Measurements from ENCODE around the gene PPP1R14C. TPM values are rescaled to one million over a fixed set of nuclear protein-coding genes. Genes with fewer than 3 reads are reported as not detected.

Gene PPP1R14C
- polyA plus RNA-seq, 1 donor from 2014 or later, result not detected

DNA sequence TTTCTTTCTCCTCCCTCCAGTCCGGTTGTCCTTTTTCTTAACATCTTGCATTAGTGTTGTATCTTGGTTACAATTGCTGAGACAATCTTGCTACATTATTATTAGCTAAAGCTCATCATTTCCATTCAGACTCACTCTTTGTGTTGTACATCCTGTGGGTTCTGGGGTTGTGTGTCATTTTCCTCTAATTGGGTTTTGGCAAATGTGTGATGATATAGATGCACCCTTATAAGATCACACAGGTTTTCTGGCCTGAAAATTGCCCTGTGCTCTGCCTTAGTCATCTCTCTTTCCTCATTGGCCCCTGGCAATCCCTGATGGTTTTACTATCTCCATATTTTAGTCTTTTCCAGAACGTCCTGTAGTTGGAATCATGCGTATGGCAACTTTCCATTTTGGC, 60.1 kb downstream of the PPP1R14C start:
- Mint-ChIP-seq H3K4me3 (no peak overlapping the region), H3K36me3 (no peaks in the 10 kb centered on the region), H3K4me1 (peaks cover 0 to 5% (median 0%) of the 10 kb centered on the region in 3 donors), H3K27me3 (peaks cover 4% of the 10 kb centered on the region), H3K9me3 (peaks cover 0 to 2% (median 0%) of the 10 kb centered on the region in 3 donors), H3K27ac (no peak overlapping the region)

DNA sequence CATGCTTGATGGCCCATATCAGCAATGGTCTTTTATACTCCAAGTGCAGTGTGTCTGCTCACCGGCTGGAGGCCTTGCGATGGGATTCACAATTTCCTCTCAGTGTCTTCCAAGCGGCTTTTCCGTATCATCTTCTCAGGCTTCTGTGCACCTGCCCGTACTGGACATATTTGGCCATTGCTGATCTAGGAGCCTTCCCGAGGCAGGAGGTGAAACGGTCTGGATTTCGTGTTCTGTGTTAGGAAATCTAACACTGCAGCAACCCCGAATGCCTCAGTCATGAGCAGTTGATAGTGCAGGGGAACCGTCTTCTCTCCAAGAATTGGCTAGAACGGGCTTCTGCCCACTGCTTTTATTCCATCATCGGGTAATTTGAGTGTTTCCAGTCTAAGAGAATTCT, 60.5 kb downstream of the PPP1R14C start:
- Mint-ChIP-seq H3K4me1 (peaks cover 0 to 5% (median 0%) of the 10 kb centered on the region in 3 donors), H3K27ac (no peak overlapping the region), H3K9me3 (peaks cover 0 to 2% (median 0%) of the 10 kb centered on the region in 3 donors), H3K36me3 (no peaks in the 10 kb centered on the region), H3K27me3 (peaks cover 4% of the 10 kb centered on the region), H3K4me3 (no peak overlapping the region)

DNA sequence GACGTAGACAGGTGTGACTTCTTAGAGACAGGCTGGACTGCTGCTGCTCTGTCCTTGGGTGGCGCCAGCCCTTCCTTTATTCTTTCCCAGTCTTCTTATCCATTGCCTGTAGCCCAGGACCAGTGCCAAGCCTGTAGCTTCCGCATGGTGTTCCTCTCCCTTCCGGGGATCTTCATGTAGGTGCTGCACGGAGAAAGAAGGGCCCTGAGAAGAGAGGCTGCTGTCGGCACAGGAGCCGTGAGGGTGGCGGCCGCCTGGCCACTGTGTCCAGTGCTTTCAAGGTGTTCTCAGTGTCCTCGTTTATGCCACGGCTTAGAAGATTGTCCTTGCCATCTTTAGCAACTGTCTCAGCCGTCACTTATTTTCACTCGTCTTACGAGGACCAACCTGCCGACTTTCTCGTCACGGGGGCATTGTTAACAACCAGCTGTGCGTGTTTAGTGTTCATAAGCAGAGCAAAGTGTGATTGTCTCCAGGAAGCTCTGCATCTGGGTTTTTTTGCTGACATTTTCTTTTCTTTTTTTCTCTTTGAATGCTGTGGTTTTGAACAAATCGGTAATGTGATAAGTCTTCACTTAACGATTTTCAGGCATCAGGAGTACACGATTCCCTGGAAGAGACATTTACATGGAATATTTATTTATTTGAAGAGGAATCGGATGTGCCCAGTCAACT, 61.2 kb downstream of the PPP1R14C start:
- Mint-ChIP-seq H3K36me3 (no peaks in the 10 kb centered on the region), H3K9me3 (peaks cover 0 to 2% (median 0%) of the 10 kb centered on the region in 3 donors), H3K27ac (no peak overlapping the region), H3K27me3 (peaks cover 4% of the 10 kb centered on the region), H3K4me3 (peak overlapping the region in 1 of 4 donors; percentile 78), H3K4me1 (peaks cover 0 to 5% (median 0%) of the 10 kb centered on the region in 3 donors)

GRCh38 chr6:150204705-150205472, 62.0 kb downstream of the PPP1R14C start:
- H3K27me3 Mint-ChIP-seq, result peaks cover 3% of the 10 kb centered on the region
- H3K4me1 Mint-ChIP-seq, result peaks cover 0 to 5% (median 0%) of the 10 kb centered on the region in 3 donors
- H3K4me3 Mint-ChIP-seq, result peak overlapping the region in 1 of 4 donors; percentile 78
- no peak overlapping the region for H3K27ac Mint-ChIP-seq
- H3K36me3 Mint-ChIP-seq, result no peaks in the 10 kb centered on the region
- H3K9me3 Mint-ChIP-seq, result peaks cover 0 to 2% (median 0%) of the 10 kb centered on the region in 3 donors

DNA sequence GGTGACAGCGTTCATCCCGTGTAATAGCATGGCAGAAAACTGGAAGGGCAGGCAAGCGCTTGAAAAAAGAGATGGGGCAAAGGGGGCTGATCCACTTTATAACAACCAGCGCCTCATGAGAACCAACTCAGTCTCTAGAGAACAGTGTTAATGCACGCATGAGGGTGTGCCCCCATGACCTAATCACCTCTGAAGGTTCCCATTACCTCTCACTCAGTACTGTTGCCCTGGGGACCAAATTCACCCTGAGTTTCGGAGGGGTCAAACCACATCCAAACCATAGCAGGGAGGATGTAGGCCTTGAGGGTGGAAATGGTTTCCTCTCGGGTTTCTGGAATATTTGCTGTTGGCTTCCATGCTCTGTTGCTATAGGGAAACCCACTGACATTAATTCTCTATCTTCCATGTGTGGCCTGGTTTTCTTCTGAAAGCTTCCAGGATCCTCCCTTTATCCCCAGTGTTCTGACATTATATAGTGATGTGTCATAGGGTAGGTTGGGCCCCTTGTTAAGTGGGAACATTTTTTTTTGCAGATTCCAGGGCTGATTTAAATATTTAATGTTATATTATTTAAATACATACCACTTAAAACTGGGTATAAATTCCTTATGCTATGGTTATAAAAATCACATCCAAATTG, 65.2 kb downstream of the PPP1R14C start:
- peaks cover 5 to 12% (median 8%) of the 10 kb centered on the region in 3 donors for H3K4me1 Mint-ChIP-seq
- peaks cover 0 to 3% (median 2%) of the 10 kb centered on the region in 3 donors for H3K9me3 Mint-ChIP-seq
- no peaks in the 10 kb centered on the region for H3K36me3 Mint-ChIP-seq
- H3K4me3 Mint-ChIP-seq, result no peak overlapping the region
- H3K27me3 Mint-ChIP-seq, result peaks cover 9% of the 10 kb centered on the region
- H3K27ac Mint-ChIP-seq, result peak overlapping the region in 1 of 3 donors; percentile 32

- H3K27me3 Mint-ChIP-seq, result peaks cover 10% of the 10 kb centered on the region
- peaks cover 6 to 13% (median 10%) of the 10 kb centered on the region in 3 donors for H3K4me1 Mint-ChIP-seq
- peaks cover 0 to 3% (median 2%) of the 10 kb centered on the region in 3 donors for H3K9me3 Mint-ChIP-seq
- no peak overlapping the region for H3K4me3 Mint-ChIP-seq
- no peak overlapping the region for H3K27ac Mint-ChIP-seq
- no peaks in the 10 kb centered on the region for H3K36me3 Mint-ChIP-seq
These were observed 65.9 kb downstream of the PPP1R14C start for GRCh38 chr6:150208611-150209352.

GRCh38 chr6:150209415-150209814, 66.6 kb downstream of the PPP1R14C start:
- Mint-ChIP-seq H3K4me3 (no peak overlapping the region), H3K4me1 (peaks cover 6 to 13% (median 10%) of the 10 kb centered on the region in 3 donors), H3K36me3 (no peaks in the 10 kb centered on the region), H3K27me3 (peaks cover 9% of the 10 kb centered on the region), H3K9me3 (peaks cover 0 to 3% (median 2%) of the 10 kb centered on the region in 3 donors), H3K27ac (no peak overlapping the region)

DNA sequence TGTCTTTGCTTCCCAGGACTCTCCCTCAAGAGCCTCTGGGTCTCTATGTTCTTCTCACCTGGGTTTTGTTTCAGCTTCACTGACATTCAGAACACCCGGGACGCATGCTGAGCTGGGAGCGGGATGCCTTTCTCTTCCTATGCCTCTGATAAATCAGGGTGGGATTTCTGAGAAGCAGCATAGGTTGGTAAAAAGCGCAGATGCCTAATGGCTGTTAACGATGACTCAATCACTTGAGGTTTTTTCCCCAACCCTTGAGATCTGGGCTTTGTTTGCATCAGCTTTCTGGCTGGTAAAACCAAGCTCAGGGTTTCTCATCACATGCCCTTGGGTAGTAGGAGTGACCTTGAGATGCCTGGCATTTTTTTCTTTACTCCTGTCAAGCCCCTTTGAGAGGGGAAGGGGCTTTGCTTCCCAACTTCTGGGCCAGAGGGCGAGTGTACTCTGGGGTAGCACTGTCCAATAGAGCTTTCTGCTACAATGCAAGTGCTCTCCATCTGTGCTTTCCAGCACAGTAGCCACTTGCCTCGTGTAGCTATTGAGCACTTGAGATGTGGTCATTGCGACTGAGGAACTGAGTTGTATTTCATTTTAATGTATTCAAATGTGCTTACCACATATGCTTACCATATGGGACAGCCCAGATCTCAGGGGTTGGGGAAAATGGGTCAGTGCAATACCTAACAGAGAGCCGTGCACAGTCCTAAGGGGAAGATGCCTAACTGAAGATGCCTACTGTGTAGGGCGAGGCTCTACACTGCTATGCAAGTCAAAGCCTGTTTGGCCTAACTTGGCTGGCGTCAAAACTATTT, 69.1 kb downstream of the PPP1R14C start:
- H3K36me3 Mint-ChIP-seq, result no peaks in the 10 kb centered on the region
- H3K27ac Mint-ChIP-seq, result no peak overlapping the region
- H3K4me3 Mint-ChIP-seq, result no peak overlapping the region
- H3K4me1 Mint-ChIP-seq, result peaks cover 6 to 10% (median 8%) of the 10 kb centered on the region in 3 donors
- H3K27me3 Mint-ChIP-seq, result peaks cover 11% of the 10 kb centered on the region
- H3K9me3 Mint-ChIP-seq, result peaks cover 0 to 3% (median 0%) of the 10 kb centered on the region in 3 donors

DNA sequence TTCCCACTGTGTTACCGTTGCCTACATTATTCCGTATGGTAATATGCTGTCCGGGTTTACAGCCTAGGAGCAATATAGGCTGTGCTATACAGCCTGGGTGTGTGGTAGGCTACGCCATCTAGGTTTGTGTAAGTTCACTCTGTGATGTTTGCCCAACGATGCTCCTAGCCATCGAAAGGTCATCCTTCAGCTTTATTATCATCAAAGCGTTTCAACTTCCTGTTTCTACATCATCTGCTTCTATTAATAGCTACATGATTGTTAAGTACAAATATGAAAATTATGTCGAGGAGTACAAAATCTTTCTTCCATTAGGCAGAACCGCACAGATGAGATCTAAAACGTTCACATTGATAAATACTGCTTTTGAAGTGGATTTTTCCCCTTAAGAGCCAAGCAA, 69.9 kb downstream of the PPP1R14C start:
- no peaks in the 10 kb centered on the region for H3K36me3 Mint-ChIP-seq
- peaks cover 0 to 3% (median 0%) of the 10 kb centered on the region in 3 donors for H3K9me3 Mint-ChIP-seq
- no peak overlapping the region for H3K27ac Mint-ChIP-seq
- peaks cover 11% of the 10 kb centered on the region for H3K27me3 Mint-ChIP-seq
- peaks cover 6 to 10% (median 8%) of the 10 kb centered on the region in 3 donors for H3K4me1 Mint-ChIP-seq
- H3K4me3 Mint-ChIP-seq, result peak overlapping the region in 2 of 4 donors; percentile 62 to 81

GRCh38 chr6:150213301-150213700, 70.5 kb downstream of the PPP1R14C start:
- Mint-ChIP-seq H3K36me3 (no peaks in the 10 kb centered on the region), H3K4me3 (no peak overlapping the region), H3K9me3 (peaks cover 0 to 3% (median 0%) of the 10 kb centered on the region in 3 donors), H3K27me3 (peaks cover 11% of the 10 kb centered on the region), H3K4me1 (peaks cover 6 to 10% (median 8%) of the 10 kb centered on the region in 3 donors), H3K27ac (no peak overlapping the region)

DNA sequence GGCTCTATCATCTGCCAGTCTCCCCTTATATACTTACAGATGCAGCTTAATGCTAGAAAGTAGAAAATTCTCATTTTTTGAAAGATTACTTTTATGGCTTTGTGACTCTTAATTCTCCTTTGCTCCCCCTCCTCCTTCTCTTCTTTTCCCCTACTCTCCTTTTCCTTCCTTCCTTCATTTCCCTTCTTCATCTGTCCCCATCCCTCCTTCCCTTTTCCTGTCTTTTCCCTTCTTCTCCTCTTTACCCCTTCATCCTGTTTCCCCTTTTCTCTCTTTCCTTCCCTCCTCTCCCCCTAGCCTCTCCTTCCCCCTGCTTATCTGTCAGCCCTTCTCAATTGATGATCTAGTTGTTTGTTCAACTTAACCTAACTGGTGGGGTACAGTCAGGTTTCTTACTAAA, 71.5 kb downstream of the PPP1R14C start:
- peaks cover 0 to 3% (median 0%) of the 10 kb centered on the region in 3 donors for H3K9me3 Mint-ChIP-seq
- H3K27ac Mint-ChIP-seq, result no peak overlapping the region

DNA sequence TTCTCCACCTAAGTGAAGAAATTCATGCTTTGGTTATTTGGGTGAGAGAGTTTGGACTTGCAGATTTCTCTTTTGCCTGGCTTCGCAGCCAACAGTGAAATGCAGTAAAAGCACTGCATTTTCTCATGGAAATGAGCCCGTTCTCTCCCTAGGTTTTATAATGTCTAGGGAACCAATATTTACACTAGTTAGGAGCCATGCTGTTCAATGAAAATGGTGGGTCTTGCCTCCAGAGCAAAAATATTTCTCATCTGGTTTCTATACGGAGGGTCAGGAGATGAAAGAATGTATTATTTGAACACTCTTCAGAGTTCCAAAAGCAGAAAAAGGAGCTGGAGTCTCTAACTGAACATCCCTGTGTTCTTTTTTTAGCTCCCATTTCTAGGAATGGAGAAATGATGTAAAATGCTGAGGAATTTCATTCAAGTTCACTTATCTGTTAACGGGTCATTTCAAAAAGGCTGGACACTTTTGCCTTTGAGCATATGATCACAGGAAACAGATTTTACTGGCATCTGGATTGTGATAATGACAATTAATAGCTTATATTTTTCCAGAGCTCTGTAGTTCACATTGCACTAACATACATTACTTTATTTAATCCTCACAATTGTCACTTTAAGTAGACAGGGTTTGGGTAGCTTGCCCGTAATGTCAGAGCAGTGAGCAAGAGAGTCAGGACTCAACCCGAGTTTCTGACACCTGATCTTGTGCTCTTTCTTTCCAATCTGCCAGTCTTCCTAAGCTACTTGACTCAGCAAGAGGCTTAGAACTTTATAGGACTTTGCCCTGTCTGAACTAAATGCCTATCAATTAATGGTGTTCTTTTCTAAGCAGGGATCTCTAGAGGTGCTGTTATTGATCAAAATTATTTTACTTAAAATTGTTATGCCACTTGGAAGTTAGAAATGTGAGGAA, 78.0 kb downstream of the PPP1R14C start:
- H3K27me3 Mint-ChIP-seq, result peaks cover 2% of the 10 kb centered on the region
- H3K27ac Mint-ChIP-seq, result no peak overlapping the region
- H3K4me1 Mint-ChIP-seq, result no peaks in the 10 kb centered on the region
- H3K4me3 Mint-ChIP-seq, result no peak overlapping the region
- H3K36me3 Mint-ChIP-seq, result no peaks in the 10 kb centered on the region
- H3K9me3 Mint-ChIP-seq, result no peaks in the 10 kb centered on the region

More for the DNA sequence above, 71.5 kb downstream of the PPP1R14C start:
- Mint-ChIP-seq H3K27me3 (peaks cover 11% of the 10 kb centered on the region), H3K4me3 (no peak overlapping the region), H3K36me3 (no peaks in the 10 kb centered on the region), H3K4me1 (peaks cover 6 to 10% (median 8%) of the 10 kb centered on the region in 3 donors)

- Mint-ChIP-seq H3K27ac (no peak overlapping the region), H3K36me3 (peaks cover 3% of the 10 kb centered on the region), H3K27me3 (no peaks in the 10 kb centered on the region), H3K4me1 (no peaks in the 10 kb centered on the region), H3K4me3 (no peak overlapping the region), H3K9me3 (no peaks in the 10 kb centered on the region)
These were observed 82.0 kb downstream of the PPP1R14C start for GRCh38 chr6:150224820-150225219.

All from IgD-negative memory B cell (primary cell).